Transverse colon (tissue), 4 donors: ENCODE data around the gene MIP. TPM values are rescaled to one million over a fixed set of nuclear protein-coding genes. Genes with fewer than 3 reads are reported as not detected.

Source experiments
- DNase-seq: peaks from one replicate; pipeline ENCODE4 v3.0.0-alpha.2; 2019
- H3K27ac ChIP-seq, 4 donors: fragments of 200-600 bp; sonication (generic); 2 replicates each; pipeline ENCODE4 v1.5.1; 2016 to 2018; ENCODE audit warnings: inconsistent platforms in 4 of 4
- H3K27me3 ChIP-seq: fragments of 200-600 bp; sonication (generic); 2 replicates; pipeline ENCODE4 v1.5.1; 2017; ENCODE audit warnings: inconsistent platforms
- H3K36me3 ChIP-seq, 4 donors: fragments of 200-600 bp; sonication (generic); 2 replicates each; pipeline ENCODE4 v1.5.1; 2017 to 2019; ENCODE audit warnings: inconsistent platforms in 4 of 4
- H3K4me1 ChIP-seq, 4 donors: fragments of 200-600 bp; sonication (generic); 2 replicates each; pipeline ENCODE4 v1.5.1; 2017 to 2020; ENCODE audit warnings: inconsistent platforms in 4 of 4
- H3K4me3 ChIP-seq, 4 donors: fragments of 200-600 bp; sonication (generic); 1 replicate in 1 of 4; 2 replicates in 3 of 4; pipeline versions ENCODE4 v1.5.1 to v1.6.1; 2017 to 2019; ENCODE audit warnings: inconsistent platforms in 4 of 4
- H3K9me3 ChIP-seq, 2 donors: fragments of 200-600 bp; sonication (generic); 2 replicates each; pipeline ENCODE4 v1.5.1; 2017 to 2019; ENCODE audit warnings: inconsistent platforms in 2 of 2
- CTCF ChIP-seq, 5 experiments: fragments of 200-600 bp in 3 of 5; fragments of 450-650 bp in 2 of 5; sonication (generic) in 3 of 5; IDR thresholded peaks; 1 replicate in 2 of 5; 2 replicates in 3 of 5; pipeline ENCODE4 v1.5.1; 2016 to 2017; ENCODE audit warnings: antibody characterized with exemption in 5 of 5, inconsistent platforms in 3 of 5, mild to moderate bottlenecking in 2 of 5, moderate library complexity in 1 of 5
- EP300 ChIP-seq: sonication (generic); formaldehyde crosslinking; IDR thresholded peaks from one replicate; pipeline ENCODE4 v1.6.1; 2017; ENCODE audit warnings: antibody characterized with exemption, low read depth
- POLR2A ChIP-seq: fragments of 450-650 bp; IDR thresholded peaks from one replicate; pipeline ENCODE4 v1.6.1; 2016; ENCODE audit warnings: antibody characterized with exemption, mild to moderate bottlenecking, moderate library complexity
- POLR2AphosphoS5 ChIP-seq, 3 donors: sonication (generic); formaldehyde crosslinking; IDR thresholded peaks; one replicate each; pipeline ENCODE4 v1.6.1; 2016; ENCODE audit warnings: antibody characterized with exemption in 3 of 3
- whole genome bisulfite sequencing, 2 donors: methylation state at CpG; one replicate each; pipeline ENCODE4 v1.1.5; 2018; ENCODE audit warnings: low coverage in 1 of 2; 5-methylcytosine and 5-hydroxymethylcytosine counted together
- in situ Hi-C, 4 donors: fragments of 200-750 bp; cut with MboI; loops; one replicate each; pipeline versions ENCODE4 v1.15.0 to v1.15.1; 2017; ENCODE audit warnings: low sequenced_read_pairs in 3 of 4, low pct_ligation_motif_present in 1 of 4, low pct_unique_long_range_greater_than_20kb in 1 of 4
- intact Hi-C: fragments of 100-400 bp; cut with DNase I; formaldehyde crosslinking; loops from one replicate; pipeline ENCODE4 v1.15.1; 2023; ENCODE audit warnings: low total_unique reads
- total RNA-seq, 4 donors: library from RNA; depleted of rRNA; stranded (reverse); fragments of >200 nt; gene quantifications; one replicate each; pipeline ENCODE4 v1.1.0, GENCODE V29; 2016

Gene MIP
- total RNA-seq, 4 donors from 2014 or later = not detected

GRCh38 chr12:56484566-56484965 is 30.1 kb upstream of the MIP start:
- TF ChIP-seq POLR2A = no peak
- TF ChIP-seq EP300 = no peak
- TF ChIP-seq CTCF (IDR thresholded peaks at IDR 0.05) = no peak
- no peak for TF ChIP-seq POLR2AphosphoS5 (IDR thresholded peaks at IDR 0.05)
- H3K27me3 ChIP-seq = peaks cover 12% of the 10 kb centered on the region
- DNase-seq = no peak
- WGBS, 2 donors = 71 to 80% methylated on average over 1 of the region's 1 CpG
- no peak overlapping the region for H3K27ac ChIP-seq
- peaks cover 0 to 18% (median 16%) of the 10 kb centered on the region in 4 donors for H3K4me1 ChIP-seq
- H3K9me3 ChIP-seq = no peaks in the 10 kb centered on the region
- in situ Hi-C loops (no loop called here), intact Hi-C loops (no loop called here)
- no peaks in the 10 kb centered on the region for H3K36me3 ChIP-seq
- no peak overlapping the region for H3K4me3 ChIP-seq

- no peak for DNase-seq
- no peak overlapping the region for H3K4me3 ChIP-seq
- H3K4me1 ChIP-seq = no peaks in the 10 kb centered on the region
- in situ Hi-C loops = no loop called here
- no peaks in the 10 kb centered on the region for H3K9me3 ChIP-seq
- no peaks in the 10 kb centered on the region for H3K27me3 ChIP-seq
- TF ChIP-seq CTCF (IDR thresholded peaks at IDR 0.05) (no peak), EP300 (no peak), POLR2AphosphoS5 (IDR thresholded peaks at IDR 0.05) (no peak), POLR2A (no peak)
- no peaks in the 10 kb centered on the region for H3K36me3 ChIP-seq
- no peak overlapping the region for H3K27ac ChIP-seq
- intact Hi-C loops = no loop called here
- WGBS, 2 donors = 92 to 93% methylated on average over 4 to 7 of the region's 7 CpGs
Observed at GRCh38 chr12:56479625-56480024, 25.2 kb upstream of the MIP start.

GRCh38 chr12:56477521-56478225 is 23.2 kb upstream of the MIP start:
- intact Hi-C loops = no loop called here
- Histone ChIP-seq H3K4me3 (no peak overlapping the region), H3K4me1 (no peaks in the 10 kb centered on the region), H3K9me3 (no peaks in the 10 kb centered on the region), H3K36me3 (no peaks in the 10 kb centered on the region), H3K27ac (no peak overlapping the region), H3K27me3 (no peaks in the 10 kb centered on the region)
- TF ChIP-seq POLR2AphosphoS5 (IDR thresholded peaks at IDR 0.05) (no peak), POLR2A (no peak), EP300 (no peak), CTCF (IDR thresholded peaks at IDR 0.05) (no peak)
- in situ Hi-C loops = no loop called here
- no peak for DNase-seq
- WGBS, 2 donors = 86 to 90% methylated on average over 4 to 6 of the region's 6 CpGs

- in situ Hi-C loops = no loop called here
- no CpG with 5 or more reads among the region's 1 CpG for WGBS, 2 donors
- TF ChIP-seq POLR2AphosphoS5 (IDR thresholded peaks at IDR 0.05) = no peak
- TF ChIP-seq POLR2A = no peak
- TF ChIP-seq EP300 = no peak
- no peak for TF ChIP-seq CTCF (IDR thresholded peaks at IDR 0.05)
- Histone ChIP-seq H3K27ac (no peak overlapping the region), H3K9me3 (no peaks in the 10 kb centered on the region), H3K36me3 (no peaks in the 10 kb centered on the region), H3K4me1 (no peaks in the 10 kb centered on the region), H3K27me3 (no peaks in the 10 kb centered on the region), H3K4me3 (no peak overlapping the region)
- intact Hi-C loops = no loop called here
- DNase-seq = no peak
Observed at GRCh38 chr12:56476972-56477432, 22.5 kb upstream of the MIP start.
